AG04450 (cell line): ENCODE data around the gene NXT1. TPM values are rescaled to one million over a fixed set of nuclear protein-coding genes. Genes with fewer than 3 reads are reported as not detected.
"Not testable (repeated sequence)": the region's sequence is repeated elsewhere in the genome, so short reads cannot be mapped to it uniquely, and the experiment has no call there.

Experiments
- CTCF ChIA-PET: fragments of 300-600, 350-600 bp; formaldehyde crosslinking; extraction: SDS; loops from one replicate; lab custom pipeline; 2022; ENCODE audit warnings: antibody characterized with exemption, inconsistent platforms; lab: Charles Lee
- POLR2A ChIA-PET: fragments of 350-600 bp; formaldehyde crosslinking; extraction: SDS; loops from one replicate; lab custom pipeline; 2021; ENCODE audit warnings: antibody characterized with exemption, inconsistent platforms; lab: Yijun Ruan, JAX
- DNase-seq: peaks from one replicate; pipeline ENCODE4 v3.0.0-alpha.2; 2011; ENCODE audit warnings: low read depth, low spot score
- H3K27ac ChIP-seq: one replicate; pipeline ENCODE4 v1.5.1; 2012; ENCODE audit warnings: low read depth, low read length, control low read depth
- H3K27me3 ChIP-seq: one replicate; pipeline ENCODE4 v1.6.0; 2012; ENCODE audit warnings: low read length; ENCODE audit not compliant: control insufficient read depth, insufficient read depth
- H3K4me3 ChIP-seq: 2 replicates; pipeline ENCODE4 v1.5.1; 2011; ENCODE audit warnings: mild to moderate bottlenecking, low read depth, low read length, control low read depth
- H3K9me3 ChIP-seq: 2 replicates; pipeline ENCODE4 v1.5.1; 2012; ENCODE audit warnings: low read length; ENCODE audit not compliant: control insufficient read depth, insufficient read depth
- CTCF ChIP-seq: IDR thresholded peaks from 2 replicates; pipeline ENCODE4 v1.5.1; 2011; ENCODE audit warnings: low read depth, low read length, control low read depth, inconsistent platforms
- polyA plus RNA-seq: library from polyadenylated mRNA; depleted of rRNA; stranded (reverse); fragments of >200 nt; gene quantifications from 2 replicates; pipeline ENCODE4 v1.2.3, GENCODE V29; 2011

The NXT1 gene
- polyA plus RNA-seq, 1 experiment, result 17.9 TPM

GRCh38 chr20:23346002-23346401 is 4.6 kb upstream of the NXT1 start:
- no peaks in the 10 kb centered on the region for H3K9me3 ChIP-seq
- H3K27me3 ChIP-seq, result no peaks in the 10 kb centered on the region
- no peak for TF ChIP-seq CTCF
- CTCF ChIA-PET, result interaction anchor here (0.7 to 1.4 kb wide), 3 partner anchors 261 to 662 kb away, joined by 3 to 4 read pairs (median 3); no protein-coding TSS in a partner anchor
- no peak for DNase-seq
- no peak overlapping the region for H3K4me3 ChIP-seq
- H3K27ac ChIP-seq, result no peak overlapping the region
- POLR2A ChIA-PET, result no interaction called here

GRCh38 chr20:23347791-23348190 is 2.8 kb upstream of the NXT1 start:
- Histone ChIP-seq H3K27me3 (no peaks in the 10 kb centered on the region), H3K9me3 (no peaks in the 10 kb centered on the region), H3K4me3 (no peak overlapping the region), H3K27ac (no peak overlapping the region)
- CTCF ChIA-PET, result interaction anchor here (1.2 kb wide), 1 partner anchor 656 kb away, joined by 5 read pairs; no protein-coding TSS in a partner anchor
- no peak for DNase-seq
- TF ChIP-seq CTCF, result no peak
- POLR2A ChIA-PET, result no interaction called here

GRCh38 chr20:23348510-23348909 is 2.1 kb upstream of the NXT1 start:
- H3K4me3 ChIP-seq, H3K27me3 ChIP-seq, DNase-seq, H3K27ac ChIP-seq, H3K9me3 ChIP-seq, POLR2A ChIA-PET: not testable (repeated sequence)
- CTCF ChIA-PET, result interaction anchor here (3.1 kb wide), 1 partner anchor 9 kb away, joined by 22 read pairs; no protein-coding TSS in a partner anchor

GRCh38 chr20:23349338-23350195 is 1.0 kb upstream of the NXT1 start:
- ChIA-PET POLR2A (interaction anchor here (0.6 to 2.5 kb wide), 12 partner anchors 9 to 763 kb away, joined by 3 to 9 read pairs (median 4); partner anchors contain the start of genes GZF1, NAPB and THBD), CTCF (interaction anchor here (0.6 to 3.1 kb wide), 31 partner anchors 10 to 662 kb away, joined by 3 to 27 read pairs (median 4); partner anchors contain the start of genes CST11 and NAPB)
- no peaks in the 10 kb centered on the region for H3K9me3 ChIP-seq
- DNase-seq, result no peak
- H3K27me3 ChIP-seq, result no peaks in the 10 kb centered on the region
- H3K4me3 ChIP-seq, result peak overlapping the region; percentile 71
- peak; percentile 51 for TF ChIP-seq CTCF
- H3K27ac ChIP-seq, result peak overlapping the region; percentile 99

- TF ChIP-seq CTCF, result no peak
- ChIA-PET CTCF (interaction anchor here (0.9 to 3.1 kb wide), 8 partner anchors 8 to 660 kb away, joined by 3 to 27 read pairs (median 13); partner anchors contain the start of gene NAPB), POLR2A (interaction anchor here (0.7 to 2.5 kb wide), 7 partner anchors 10 to 659 kb away, joined by 3 to 9 read pairs (median 6); partner anchors contain the start of genes GZF1 and NAPB)
- DNase-seq, result no peak
- Histone ChIP-seq H3K4me3 (peak overlapping the region; percentile 90), H3K27me3 (no peaks in the 10 kb centered on the region), H3K9me3 (no peaks in the 10 kb centered on the region), H3K27ac (peak overlapping the region; percentile 73)
These were observed 580 bp downstream of the NXT1 start for GRCh38 chr20:23350904-23351838.
